HG02852 (cell line): Measurements from ENCODE around the gene TMEM168.
"Not testable (repeated sequence)": the region's sequence is repeated elsewhere in the genome, so short reads cannot be mapped to it uniquely, and the experiment has no call there.

Experiments used
- ATAC-seq: cut with Tn5 transposase; IDR thresholded peaks from one replicate; pipeline ENCODE4 v1.9.1; 2021; ENCODE audit warnings: mild to moderate bottlenecking, moderate library complexity; ENCODE audit not compliant: unreplicated experiment

TMEM168 gene, protein sequence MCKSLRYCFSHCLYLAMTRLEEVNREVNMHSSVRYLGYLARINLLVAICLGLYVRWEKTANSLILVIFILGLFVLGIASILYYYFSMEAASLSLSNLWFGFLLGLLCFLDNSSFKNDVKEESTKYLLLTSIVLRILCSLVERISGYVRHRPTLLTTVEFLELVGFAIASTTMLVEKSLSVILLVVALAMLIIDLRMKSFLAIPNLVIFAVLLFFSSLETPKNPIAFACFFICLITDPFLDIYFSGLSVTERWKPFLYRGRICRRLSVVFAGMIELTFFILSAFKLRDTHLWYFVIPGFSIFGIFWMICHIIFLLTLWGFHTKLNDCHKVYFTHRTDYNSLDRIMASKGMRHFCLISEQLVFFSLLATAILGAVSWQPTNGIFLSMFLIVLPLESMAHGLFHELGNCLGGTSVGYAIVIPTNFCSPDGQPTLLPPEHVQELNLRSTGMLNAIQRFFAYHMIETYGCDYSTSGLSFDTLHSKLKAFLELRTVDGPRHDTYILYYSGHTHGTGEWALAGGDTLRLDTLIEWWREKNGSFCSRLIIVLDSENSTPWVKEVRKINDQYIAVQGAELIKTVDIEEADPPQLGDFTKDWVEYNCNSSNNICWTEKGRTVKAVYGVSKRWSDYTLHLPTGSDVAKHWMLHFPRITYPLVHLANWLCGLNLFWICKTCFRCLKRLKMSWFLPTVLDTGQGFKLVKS

DNA sequence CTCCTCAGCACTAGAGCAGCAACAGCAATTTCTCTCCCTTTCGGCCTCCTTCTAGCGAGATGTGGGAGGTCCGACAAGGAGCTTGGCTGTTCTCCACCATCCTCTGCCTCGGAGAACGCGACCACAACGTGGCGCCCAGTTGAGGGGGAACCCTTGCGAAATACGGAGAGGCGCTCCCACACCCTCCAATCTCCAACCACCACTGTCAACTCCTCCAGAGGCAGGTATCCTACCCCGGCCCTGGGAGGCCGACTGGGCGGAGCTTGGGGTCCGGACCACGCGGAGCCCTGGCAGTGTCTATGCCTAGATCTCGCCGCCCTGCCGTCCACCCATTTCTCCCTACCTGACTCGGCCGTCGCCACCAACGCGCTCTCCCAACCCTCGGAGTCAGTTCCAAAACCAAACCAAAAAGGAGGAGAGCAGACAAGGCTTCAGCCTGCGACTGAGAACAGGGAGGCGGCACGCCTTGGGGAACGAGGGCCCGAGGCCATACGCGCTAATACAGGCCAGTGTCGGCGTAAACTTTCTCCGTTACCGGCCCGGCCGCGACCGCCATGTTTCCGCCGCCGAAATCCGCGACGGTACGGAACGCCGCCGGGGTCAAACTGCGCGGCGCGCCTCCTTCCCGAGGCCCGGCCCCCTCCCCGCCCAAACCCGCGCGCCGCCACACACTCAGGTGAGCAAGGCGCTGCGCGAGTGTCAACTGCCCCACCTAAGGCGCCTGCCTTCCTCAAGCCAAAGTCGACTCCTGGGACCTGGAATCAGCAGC, at the start of gene TMEM168:
TMEM168 (minus strand) TSS at position 577 of the 769 bp plus-strand sequence. CDS start 5,568 bp downstream, outside the sequence.
- ATAC-seq = peak; percentile 87

DNA sequence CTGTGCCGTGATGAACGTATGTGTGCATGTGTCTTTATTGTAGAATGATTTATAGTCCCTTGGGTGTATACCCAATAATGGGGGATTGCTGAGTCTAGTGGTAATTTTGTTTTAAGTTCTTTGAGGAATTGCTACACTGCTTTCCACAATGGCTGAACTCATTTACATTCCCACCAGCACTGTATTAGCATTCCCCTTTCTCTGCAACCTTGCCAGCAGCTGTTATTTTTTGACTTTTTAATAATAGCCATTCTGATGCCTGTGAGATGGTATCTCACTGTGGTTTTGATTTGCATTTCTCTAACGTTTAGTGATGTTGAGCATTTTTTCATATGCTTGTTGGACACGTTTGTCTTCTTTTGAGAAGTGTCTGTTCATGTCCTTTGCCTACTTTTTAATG, 45.7 kb upstream of the TMEM168 start:
- not testable (repeated sequence) for ATAC-seq

DNA sequence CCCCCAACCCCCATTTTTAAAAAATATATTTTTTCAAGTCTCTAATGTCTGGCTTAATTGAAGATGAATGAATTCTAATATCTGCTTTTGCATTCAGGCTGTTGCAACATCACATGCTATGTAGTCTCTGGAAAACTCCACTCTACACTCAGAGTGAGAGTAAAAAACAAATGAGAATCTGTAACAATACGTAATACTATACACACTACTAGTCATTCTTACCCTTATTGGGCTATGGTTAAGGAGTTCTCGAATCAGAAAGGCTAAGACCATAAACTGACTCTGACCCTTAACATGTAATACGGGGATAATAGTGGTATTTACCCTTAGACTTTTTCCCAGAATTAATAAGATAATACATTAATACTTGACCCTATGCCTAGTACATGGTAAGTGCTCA, 42.9 kb upstream of the TMEM168 start:
- ATAC-seq = peak; percentile 51

DNA sequence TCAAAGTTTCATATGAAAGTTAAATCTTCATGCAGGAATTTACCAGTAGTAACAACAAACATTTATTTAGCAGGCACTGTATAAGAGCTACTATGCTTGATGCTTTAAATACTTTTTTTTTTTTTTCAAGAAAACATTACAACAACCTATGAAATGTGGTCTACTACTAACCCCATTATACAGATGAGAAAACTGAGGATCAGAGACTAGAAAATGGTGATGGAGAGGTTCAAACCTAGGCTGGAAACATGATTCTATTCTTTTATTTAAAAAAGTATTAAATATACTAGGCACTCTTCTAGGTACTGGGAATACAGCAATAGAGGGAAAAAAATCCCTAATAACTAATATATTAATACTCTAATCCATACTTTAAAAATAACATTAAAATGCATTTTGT, 40.6 kb upstream of the TMEM168 start:
- ATAC-seq = no peak

DNA sequence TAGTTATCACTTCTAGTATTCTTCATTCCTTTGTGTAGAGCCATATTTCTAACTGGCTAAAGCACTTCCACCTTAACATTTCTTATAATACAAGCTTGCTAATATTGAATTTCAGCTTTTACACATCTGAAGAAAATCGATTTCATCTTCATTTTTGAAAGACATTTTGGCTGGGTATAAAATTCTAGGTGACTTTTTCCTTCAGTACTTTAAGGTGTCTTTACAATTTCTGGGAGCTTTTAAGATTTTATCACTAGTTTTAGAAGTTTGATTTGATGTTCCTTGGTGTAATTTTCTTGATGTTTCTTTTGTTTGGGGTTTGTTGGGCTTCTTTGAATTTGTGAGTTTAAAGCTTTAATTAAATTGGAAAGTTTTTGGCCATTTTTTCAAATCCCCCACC, 38.5 kb upstream of the TMEM168 start:
- ATAC-seq = no peak

DNA sequence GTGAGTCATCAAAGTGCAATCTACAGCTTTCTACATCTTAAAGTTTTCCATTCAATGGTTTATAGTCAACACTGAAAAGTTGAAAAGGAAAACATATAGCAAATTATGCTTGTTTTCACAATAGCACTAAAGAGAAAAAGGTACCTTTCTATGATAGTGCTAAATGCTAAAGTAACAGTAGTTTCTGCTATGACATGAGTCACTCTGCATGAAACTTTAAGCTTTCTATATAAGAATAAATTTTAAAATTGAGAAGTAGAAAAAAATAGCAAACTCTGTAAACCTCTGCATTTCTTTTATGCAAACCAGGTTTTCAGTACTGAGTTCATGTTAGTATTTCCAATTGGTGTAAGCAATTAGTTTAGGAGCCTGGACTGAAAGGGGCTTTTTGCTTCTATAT, 31.2 kb upstream of the TMEM168 start:
- ATAC-seq = no peak

DNA sequence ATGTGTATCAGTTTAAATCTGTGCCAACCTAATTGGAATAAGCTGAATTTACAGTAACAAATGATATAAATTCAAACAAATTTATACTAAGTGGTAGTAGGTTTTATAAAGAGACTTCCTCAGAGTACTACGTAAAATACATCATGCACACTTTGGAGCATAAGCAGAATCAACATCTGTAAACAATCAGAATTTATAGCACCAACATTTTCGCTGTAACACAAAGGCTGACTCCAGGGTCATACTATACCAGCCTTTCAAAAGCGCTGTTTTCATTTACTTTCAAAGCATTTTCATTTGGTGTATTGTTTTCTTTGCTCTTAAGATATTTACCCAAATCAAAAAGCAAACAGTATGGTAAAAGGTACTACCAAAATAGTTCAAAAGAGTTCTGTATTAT, 29.3 kb upstream of the TMEM168 start:
- no peak for ATAC-seq

DNA sequence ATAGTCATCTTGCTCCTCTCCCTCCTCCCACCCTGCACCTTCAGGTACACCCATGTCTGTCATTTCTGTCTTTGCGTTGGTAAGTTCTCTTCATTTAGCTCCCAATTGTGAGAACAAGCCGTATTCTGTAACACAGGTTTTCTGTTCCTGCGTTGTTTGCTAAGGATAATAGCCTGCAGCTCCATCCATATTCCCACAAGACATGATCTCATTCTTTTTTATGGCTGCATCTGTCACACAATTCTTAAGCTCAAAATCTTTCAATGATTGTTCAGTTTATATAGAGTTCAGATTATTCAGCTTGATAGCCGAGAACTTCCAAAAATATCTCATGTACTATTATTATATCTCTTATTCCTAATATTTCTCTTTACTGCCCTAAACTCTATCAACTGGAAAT, 16.0 kb upstream of the TMEM168 start:
- no peak for ATAC-seq

DNA sequence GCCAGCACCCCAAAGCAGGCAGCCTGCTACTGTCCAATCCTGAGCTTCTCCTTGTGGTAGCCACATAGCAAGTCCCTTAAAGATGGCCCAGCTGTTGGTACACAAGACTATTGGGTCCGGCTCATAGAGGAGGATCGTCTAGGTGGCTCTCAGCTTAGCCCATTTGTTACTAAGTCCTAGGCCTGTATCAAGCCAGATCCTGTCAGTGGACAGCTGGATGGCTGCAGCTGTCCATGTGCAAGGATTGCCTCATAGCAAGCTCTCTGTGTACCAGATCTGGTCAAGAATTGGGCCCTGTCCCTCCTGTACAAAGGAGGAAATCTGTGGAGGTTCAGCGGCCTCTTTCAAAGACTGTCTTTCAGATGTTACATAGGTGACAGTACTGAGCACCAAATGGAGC, 12.2 kb upstream of the TMEM168 start:
- ATAC-seq = no peak

DNA sequence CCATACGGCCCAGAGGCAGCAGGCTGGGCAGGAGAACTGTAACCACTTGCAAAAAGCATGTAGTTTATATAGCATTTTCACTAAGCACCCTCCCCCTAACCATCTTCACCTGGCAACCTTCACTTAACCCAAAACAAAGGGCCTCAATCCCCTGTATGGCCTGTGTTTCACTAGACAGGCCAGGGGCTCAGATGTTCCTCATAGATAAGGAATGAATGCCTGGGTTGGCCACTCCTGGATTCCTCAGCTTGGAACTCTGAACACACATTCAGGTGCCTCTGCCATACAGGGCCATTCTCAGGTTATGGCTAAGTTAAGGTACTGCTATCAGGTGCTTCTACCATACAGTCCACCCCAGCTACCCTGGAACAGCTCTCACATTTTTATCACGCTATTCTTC, 10.3 kb upstream of the TMEM168 start:
- no peak for ATAC-seq

DNA sequence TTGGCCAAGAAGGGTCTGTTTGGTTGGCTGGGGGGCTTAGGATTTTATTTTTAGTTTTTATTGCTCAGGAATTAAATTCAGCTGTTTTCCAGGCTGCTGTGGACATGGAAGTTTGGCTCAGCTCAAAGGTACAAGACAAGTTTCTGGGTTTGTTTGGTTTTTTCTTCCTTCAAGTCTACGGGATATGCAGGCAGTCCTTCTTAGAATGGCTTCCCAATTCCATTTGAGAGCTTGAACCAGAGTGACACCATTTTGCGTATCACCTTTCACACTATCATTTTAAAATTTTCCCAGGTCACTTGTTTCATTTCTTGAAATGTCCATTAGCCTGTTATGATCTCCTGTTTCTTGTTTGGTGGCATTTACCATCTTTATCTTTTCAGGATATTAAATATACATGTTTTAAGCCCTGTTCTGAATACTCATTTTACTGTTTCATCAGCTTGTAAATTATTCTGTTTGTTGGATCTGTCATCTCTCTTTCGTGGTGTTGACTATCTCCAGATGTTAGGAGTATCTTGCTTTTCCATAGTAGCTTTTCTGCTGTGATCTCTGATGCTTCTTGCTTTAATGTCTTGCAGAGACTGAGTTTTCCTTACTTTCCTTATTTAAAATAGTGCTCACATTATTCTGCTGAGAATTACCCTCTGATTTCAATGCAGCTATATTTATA, 9.4 kb upstream of the TMEM168 start:
- no peak for ATAC-seq

DNA sequence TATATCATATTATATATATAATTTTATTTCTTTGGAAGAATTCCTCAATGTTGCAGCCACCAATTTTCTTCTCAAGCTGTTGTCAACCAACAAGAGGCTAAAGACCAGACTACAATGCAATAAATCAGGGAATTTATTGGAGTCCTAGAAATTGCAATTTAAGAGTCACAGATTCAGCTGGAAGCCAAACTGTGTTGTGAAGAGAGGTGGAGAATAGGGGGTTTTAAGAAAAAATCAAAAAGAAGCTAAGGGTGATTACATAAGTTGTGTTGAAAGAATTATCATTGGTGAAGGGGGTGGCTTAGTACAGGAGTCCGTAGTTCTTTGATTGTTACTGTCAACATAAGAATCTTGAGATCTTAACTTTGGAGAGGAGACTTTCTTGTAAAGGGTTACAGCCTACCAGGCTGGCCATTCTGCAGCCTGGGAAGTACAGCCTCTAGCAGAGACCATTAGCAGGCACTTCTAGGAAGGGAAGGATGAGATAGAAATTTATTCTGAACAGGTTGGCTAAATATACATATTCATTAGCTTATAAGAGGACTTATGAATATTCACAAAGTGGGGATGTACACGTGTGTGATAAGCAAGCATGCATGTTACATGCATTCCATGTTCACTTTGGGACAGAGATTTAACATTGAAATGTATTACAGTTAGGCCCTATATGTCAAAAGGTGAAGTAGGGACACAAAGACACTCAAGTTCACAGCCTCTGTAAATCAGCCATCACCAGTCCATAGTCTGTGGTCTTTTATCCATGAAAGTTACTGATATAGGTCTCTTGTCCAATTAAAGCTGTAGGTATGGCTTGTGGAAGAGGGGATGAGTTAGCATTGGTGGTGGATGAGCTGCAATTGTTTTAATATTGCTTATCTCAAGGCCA, 8.3 kb upstream of the TMEM168 start:
- no peak for ATAC-seq

DNA sequence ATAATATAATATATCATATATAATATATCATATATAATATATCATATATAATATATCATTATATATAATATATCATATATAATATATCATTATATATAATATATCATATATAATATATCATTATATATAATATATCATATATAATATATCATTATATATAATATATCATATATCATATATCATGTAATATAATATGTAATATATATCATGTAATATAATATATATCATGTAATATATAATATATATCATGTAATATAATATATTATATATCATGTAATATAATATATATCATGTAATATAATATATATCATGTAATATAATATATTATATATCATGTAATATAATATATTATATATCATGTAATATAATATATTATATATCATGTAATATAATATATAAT, 6.4 kb upstream of the TMEM168 start:
- ATAC-seq = not testable (repeated sequence)

DNA sequence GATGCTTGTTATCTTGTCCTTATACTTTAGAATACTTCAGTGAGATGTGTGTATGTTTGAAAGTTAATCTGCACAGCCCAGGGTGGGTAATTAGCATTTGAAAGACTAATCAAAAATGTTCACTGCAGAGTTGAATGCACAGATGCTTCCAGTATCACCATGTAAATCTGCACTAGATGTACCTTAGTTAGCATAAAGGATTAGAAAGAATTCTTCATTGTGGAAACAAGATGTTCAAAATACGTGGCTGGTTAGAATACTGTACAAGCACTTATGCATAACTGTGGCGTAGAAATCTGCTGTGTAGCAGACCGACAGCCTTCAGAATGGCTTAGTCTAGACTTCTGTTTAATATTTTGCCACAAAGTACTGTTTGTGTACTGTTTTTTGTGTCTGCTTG, 2.2 kb upstream of the TMEM168 start:
- no peak for ATAC-seq

DNA sequence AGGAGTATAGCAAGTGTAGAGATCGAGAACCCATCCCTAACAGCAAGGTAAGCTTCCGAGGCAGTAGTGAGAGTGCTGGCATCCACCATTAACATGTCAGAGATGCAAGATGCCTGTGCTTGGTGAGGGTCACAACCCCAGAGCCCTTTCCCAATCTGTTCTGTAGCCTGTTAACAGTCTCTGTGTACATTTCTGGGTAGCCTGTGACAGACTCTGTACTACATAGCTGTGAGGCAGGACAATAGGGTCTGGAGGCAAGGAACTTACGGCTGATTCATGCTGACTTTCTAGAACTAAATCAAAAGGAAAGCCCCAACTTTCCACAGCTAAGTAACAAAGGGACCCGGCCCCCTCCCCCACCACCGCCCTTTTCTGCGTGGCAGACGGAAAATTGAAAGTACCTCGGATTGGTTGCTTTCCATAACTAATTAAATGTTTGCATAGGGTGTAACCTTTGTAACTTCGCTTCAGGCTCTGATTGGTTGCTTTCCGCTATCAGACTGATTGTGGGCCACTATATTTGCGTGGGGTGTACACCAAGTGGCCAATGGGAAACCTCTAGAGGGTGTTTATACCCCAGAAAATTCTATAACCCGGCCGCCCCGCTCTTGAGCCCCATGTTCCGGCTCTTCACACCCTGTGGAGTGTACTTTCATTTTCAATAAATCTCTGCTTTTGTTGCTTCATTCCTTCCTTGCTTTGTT, 1.4 kb upstream of the TMEM168 start:
- ATAC-seq = no peak

DNA sequence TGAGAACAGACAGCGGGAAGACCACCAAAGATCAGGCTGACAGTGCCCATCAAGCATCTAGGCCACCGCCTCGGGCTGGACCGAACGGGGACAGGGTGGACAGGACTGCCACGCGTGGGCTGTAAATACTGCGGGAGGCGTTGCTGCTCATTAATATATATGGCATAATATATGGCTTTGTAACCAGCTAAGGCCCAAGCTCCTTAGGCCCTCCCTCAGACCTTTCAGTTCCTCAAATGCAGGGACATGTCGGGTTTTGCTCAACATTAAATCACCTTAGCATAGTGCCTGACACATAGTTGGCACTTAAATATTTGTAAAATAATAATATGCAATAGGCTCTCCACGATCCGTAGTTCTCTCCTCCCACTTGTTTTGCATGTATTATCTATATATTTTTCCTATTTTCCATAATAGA, 402 bp upstream of the TMEM168 start:
- peak; percentile 60 for ATAC-seq

DNA sequence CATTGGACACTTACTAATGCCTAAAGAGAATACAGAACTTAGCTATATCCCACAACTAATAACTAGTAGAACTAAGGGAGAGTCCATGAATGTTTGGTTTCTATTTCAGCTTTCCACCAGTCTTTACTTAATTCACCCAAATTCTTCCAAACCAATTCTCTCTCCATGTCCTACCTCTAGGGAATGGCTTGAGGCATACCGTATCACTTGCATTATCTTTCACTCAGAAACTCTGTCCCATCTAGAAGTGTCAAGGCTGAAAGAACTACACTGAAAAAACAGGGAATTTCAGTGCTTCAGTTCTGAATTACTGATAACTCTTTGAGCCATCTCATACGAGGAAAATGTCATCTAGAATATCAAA, 758 bp downstream of the TMEM168 start:
- ATAC-seq = no peak

DNA sequence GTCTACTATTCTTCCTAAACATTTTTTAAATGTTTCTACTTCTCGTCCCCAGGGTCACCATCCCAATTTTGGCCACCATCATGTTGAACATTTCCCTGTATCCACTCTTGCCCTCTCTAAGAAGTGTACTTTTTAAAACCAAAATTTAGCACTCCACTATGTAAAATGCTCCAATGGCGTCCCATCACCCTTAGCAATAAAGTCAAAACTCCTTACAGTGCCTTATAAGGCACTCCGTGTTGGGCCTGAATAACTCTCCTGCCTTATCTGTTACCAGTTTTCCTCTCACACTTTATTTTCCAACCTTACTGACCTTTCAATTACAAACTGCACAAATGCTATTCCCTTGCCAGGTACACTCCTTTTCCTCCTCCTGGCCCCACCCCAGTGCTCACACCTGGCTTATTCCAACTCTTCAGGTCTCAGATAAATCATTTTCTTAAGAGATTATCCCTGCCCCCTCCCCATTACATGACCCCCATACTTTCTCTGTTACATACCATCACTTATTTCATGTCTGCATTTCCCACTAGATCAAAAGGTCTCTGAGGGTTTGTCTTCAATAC, 1.3 kb downstream of the TMEM168 start:
- no peak for ATAC-seq

DNA sequence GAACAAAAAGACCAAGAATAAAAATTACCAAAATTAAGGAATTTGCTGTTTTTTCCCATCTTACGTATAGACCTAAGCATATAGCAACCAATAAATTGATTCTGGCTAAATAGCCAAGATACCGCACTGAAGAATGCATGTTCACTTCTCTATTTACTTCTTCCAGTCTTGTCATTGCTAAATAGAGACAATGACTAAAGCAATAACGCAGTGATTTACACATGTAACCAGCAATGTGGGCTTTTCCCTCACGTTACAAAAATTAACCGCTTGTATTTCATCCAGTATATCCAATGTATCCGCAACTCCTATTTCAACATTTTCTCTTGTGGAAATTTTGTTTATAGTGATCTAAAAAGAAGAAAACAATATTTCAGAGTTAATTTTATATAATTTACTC, 5.6 kb downstream of the TMEM168 start:
- ATAC-seq = no peak
